ENCODE data around the gene OSER1.

GRCh38 chr20:44198872-44199271, 11.7 kb downstream of the OSER1 start:
- TF ChIP-seq YY1 (IDR thresholded peaks at IDR 0.05; ENCODE audit: borderline replicate concordance in 1 of 3, control insufficient read depth in 1 of 3, extremely low read depth in 1 of 3, insufficient read depth in 3 of 3, insufficient read length in 1 of 3, insufficient replicate concordance in 2 of 3, low read depth in 1 of 3, low read length in 2 of 3) (no peak), ARNT (IDR thresholded peaks at IDR 0.05) (no peak), NR2F6 (CRISPR knock-in tag; IDR thresholded peaks at IDR 0.05) (no peak), ZNF134 (CRISPR knock-in tag; conservative IDR thresholded peaks at IDR 0.05) (no peak), ELF2 (CRISPR knock-in tag; IDR thresholded peaks at IDR 0.05) (no peak), ZNF639 (CRISPR knock-in tag; conservative IDR thresholded peaks at IDR 0.05 in 1 of 2, IDR thresholded peaks at IDR 0.05 in 1 of 2) (no peak), ZNF644 (tag; IDR thresholded peaks at IDR 0.05; ENCODE audit: low read depth) (no peak), ZBTB49 (CRISPR knock-in tag; IDR thresholded peaks at IDR 0.05; ENCODE audit: borderline replicate concordance) (no peak), ZNF217 (CRISPR knock-in tag; IDR thresholded peaks at IDR 0.05) (no peak), SMARCA5 (IDR thresholded peaks at IDR 0.05) (no peak), BACH1 (tag; IDR thresholded peaks at IDR 0.05) (no peak), EZH2 (IDR thresholded peaks at IDR 0.05; ENCODE audit: borderline replicate concordance, low read depth, low read length) (no peak), PATZ1 (CRISPR knock-in tag; IDR thresholded peaks at IDR 0.05; ENCODE audit: borderline replicate concordance) (no peak), POLR2AphosphoS5 (IDR thresholded peaks at IDR 0.05; ENCODE audit: control insufficient read depth, insufficient read depth, low read depth, low read length) (no peak)
